ENCODE data around the gene XRCC6. TPM values are rescaled to one million over a fixed set of nuclear protein-coding genes. Genes with fewer than 3 reads are reported as not detected.

The XRCC6 gene
- total and polyA plus RNA-seq, 2 of the 13 experiments (the other 11 are each of a cell fraction or from before 2014, with no cell fraction given), result 124 to 625 TPM

DNA sequence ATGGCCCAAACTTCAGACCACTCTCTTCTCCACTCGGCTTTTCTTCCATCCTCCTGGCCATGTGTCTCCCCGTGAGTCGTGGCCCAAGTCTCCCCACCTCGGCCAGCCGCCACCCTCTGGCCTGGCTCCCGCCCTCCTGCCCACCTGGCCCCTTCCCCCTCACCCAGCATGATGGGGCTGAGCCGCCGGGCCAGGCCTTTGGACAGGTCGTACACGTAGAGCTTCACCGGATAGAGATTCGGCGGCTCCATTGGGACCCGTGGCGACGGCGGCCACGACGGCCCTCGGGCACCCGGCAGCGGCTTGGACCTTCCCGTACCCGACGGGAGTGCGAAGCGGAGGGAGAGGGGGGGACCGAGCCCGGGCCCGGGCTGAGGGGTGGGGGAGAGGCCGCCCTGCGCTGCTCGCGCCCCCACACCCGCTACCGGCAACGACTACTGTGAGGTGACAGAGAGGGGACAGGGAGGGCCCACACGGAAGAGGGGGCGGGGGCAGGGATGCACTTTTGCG, 451 bp upstream of the XRCC6 start, which contains the start of gene DESI1 (continued):
- TF ChIP-seq, protein P1, sequence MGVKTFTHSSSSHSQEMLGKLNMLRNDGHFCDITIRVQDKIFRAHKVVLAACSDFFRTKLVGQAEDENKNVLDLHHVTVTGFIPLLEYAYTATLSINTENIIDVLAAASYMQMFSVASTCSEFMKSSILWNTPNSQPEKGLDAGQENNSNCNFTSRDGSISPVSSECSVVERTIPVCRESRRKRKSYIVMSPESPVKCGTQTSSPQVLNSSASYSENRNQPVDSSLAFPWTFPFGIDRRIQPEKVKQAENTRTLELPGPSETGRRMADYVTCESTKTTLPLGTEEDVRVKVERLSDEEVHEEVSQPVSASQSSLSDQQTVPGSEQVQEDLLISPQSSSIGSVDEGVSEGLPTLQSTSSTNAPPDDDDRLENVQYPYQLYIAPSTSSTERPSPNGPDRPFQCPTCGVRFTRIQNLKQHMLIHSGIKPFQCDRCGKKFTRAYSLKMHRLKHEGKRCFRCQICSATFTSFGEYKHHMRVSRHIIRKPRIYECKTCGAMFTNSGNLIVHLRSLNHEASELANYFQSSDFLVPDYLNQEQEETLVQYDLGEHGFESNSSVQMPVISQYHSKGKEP (CRISPR knock-in tag; IDR thresholded peaks at IDR 0.05), result no peak
- TF ChIP-seq SOX5 (CRISPR knock-in tag; IDR thresholded peaks at IDR 0.05; ENCODE audit: borderline replicate concordance) (no peak), ZNF205 (CRISPR knock-in tag; IDR thresholded peaks at IDR 0.05) (0 out of 2 replicates have a peak, but pooled peaks have one; percentile 6), ZNF282 (IDR thresholded peaks at IDR 0.05; ENCODE audit: partially characterized antibody) (no peak), HOXA3 (CRISPR knock-in tag; IDR thresholded peaks at IDR 0.05) (no peak), ZKSCAN5 (CRISPR knock-in tag; IDR thresholded peaks at IDR 0.05) (no peak), TBP (CRISPR knock-in tag; IDR thresholded peaks at IDR 0.05) (no peak), ZNF275 (CRISPR knock-in tag; IDR thresholded peaks at IDR 0.05; ENCODE audit: borderline replicate concordance) (peak; percentile 84; the same call in 1 of the 2 replicates), PHF8 (CRISPR knock-in tag; IDR thresholded peaks at IDR 0.05) (peak; percentile 63; the same call in 1 of the 2 replicates), ZBTB7A (CRISPR knock-in tag; IDR thresholded peaks at IDR 0.05) (peak; percentile 73; the same call in 1 of the 2 replicates), MATR3 (CRISPR knock-in tag; IDR thresholded peaks at IDR 0.05) (no peak), ZC3H4 (CRISPR knock-in tag; IDR thresholded peaks at IDR 0.05; ENCODE audit: borderline replicate concordance) (no peak), KLF15 (CRISPR knock-in tag; IDR thresholded peaks at IDR 0.05; ENCODE audit: borderline replicate concordance) (0 out of 2 replicates have a peak, but pooled peaks have one; percentile 28), ZNF672 (CRISPR knock-in tag; IDR thresholded peaks at IDR 0.05) (no peak)
- TF ChIP-seq, protein P2, sequence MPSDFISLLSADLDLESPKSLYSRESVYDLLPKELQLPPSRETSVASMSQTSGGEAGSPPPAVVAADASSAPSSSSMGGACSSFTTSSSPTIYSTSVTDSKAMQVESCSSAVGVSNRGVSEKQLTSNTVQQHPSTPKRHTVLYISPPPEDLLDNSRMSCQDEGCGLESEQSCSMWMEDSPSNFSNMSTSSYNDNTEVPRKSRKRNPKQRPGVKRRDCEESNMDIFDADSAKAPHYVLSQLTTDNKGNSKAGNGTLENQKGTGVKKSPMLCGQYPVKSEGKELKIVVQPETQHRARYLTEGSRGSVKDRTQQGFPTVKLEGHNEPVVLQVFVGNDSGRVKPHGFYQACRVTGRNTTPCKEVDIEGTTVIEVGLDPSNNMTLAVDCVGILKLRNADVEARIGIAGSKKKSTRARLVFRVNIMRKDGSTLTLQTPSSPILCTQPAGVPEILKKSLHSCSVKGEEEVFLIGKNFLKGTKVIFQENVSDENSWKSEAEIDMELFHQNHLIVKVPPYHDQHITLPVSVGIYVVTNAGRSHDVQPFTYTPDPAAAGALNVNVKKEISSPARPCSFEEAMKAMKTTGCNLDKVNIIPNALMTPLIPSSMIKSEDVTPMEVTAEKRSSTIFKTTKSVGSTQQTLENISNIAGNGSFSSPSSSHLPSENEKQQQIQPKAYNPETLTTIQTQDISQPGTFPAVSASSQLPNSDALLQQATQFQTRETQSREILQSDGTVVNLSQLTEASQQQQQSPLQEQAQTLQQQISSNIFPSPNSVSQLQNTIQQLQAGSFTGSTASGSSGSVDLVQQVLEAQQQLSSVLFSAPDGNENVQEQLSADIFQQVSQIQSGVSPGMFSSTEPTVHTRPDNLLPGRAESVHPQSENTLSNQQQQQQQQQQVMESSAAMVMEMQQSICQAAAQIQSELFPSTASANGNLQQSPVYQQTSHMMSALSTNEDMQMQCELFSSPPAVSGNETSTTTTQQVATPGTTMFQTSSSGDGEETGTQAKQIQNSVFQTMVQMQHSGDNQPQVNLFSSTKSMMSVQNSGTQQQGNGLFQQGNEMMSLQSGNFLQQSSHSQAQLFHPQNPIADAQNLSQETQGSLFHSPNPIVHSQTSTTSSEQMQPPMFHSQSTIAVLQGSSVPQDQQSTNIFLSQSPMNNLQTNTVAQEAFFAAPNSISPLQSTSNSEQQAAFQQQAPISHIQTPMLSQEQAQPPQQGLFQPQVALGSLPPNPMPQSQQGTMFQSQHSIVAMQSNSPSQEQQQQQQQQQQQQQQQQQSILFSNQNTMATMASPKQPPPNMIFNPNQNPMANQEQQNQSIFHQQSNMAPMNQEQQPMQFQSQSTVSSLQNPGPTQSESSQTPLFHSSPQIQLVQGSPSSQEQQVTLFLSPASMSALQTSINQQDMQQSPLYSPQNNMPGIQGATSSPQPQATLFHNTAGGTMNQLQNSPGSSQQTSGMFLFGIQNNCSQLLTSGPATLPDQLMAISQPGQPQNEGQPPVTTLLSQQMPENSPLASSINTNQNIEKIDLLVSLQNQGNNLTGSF (CRISPR knock-in tag; IDR thresholded peaks at IDR 0.05), result no peak
- TF ChIP-seq, protein P3, sequence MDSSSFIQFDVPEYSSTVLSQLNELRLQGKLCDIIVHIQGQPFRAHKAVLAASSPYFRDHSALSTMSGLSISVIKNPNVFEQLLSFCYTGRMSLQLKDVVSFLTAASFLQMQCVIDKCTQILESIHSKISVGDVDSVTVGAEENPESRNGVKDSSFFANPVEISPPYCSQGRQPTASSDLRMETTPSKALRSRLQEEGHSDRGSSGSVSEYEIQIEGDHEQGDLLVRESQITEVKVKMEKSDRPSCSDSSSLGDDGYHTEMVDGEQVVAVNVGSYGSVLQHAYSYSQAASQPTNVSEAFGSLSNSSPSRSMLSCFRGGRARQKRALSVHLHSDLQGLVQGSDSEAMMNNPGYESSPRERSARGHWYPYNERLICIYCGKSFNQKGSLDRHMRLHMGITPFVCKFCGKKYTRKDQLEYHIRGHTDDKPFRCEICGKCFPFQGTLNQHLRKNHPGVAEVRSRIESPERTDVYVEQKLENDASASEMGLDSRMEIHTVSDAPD (CRISPR knock-in tag; IDR thresholded peaks at IDR 0.05), result no peak
- TF ChIP-seq, protein P4, sequence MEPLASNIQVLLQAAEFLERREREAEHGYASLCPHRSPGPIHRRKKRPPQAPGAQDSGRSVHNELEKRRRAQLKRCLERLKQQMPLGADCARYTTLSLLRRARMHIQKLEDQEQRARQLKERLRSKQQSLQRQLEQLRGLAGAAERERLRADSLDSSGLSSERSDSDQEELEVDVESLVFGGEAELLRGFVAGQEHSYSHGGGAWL (CRISPR knock-in tag; IDR thresholded peaks at IDR 0.05), result peak; percentile 66
- TF ChIP-seq, protein P5, sequence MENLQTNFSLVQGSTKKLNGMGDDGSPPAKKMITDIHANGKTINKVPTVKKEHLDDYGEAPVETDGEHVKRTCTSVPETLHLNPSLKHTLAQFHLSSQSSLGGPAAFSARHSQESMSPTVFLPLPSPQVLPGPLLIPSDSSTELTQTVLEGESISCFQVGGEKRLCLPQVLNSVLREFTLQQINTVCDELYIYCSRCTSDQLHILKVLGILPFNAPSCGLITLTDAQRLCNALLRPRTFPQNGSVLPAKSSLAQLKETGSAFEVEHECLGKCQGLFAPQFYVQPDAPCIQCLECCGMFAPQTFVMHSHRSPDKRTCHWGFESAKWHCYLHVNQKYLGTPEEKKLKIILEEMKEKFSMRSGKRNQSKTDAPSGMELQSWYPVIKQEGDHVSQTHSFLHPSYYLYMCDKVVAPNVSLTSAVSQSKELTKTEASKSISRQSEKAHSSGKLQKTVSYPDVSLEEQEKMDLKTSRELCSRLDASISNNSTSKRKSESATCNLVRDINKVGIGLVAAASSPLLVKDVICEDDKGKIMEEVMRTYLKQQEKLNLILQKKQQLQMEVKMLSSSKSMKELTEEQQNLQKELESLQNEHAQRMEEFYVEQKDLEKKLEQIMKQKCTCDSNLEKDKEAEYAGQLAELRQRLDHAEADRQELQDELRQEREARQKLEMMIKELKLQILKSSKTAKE (CRISPR knock-in tag; IDR thresholded peaks at IDR 0.05; ENCODE audit: borderline replicate concordance), result no peak
